MCF 10A (cell line): Measurements from ENCODE around the gene CDH1. TPM values are rescaled to one million over a fixed set of nuclear protein-coding genes. Genes with fewer than 3 reads are reported as not detected.

ENCODE experiments used
- BruUV-seq: library from RNA; stranded (reverse); fragments of 400-500 nt; replicated peaks from 2 replicates; lab custom pipeline; 2021; lab: Mats Ljungman, UMichigan
- CTCF ChIA-PET: fragments of 300-600 bp; sonication (Branson Sonifier 250); formaldehyde crosslinking; extraction: SDS; loops from one replicate; lab custom pipeline; 2021; ENCODE audit warnings: antibody characterized with exemption, inconsistent platforms; lab: Yijun Ruan, JAX
- POLR2A ChIA-PET: fragments of 300-600, 350-650 bp; sonication (Branson Sonifier 250); formaldehyde crosslinking; extraction: SDS; loops from one replicate; lab custom pipeline; 2020; ENCODE audit warnings: antibody characterized with exemption, inconsistent platforms; lab: Yijun Ruan, JAX
- DNase-seq: peaks from one replicate; pipeline ENCODE4 v3.0.0-alpha.2; 2018; ENCODE audit not compliant: unreplicated experiment
- H3K27ac Mint-ChIP-seq: one replicate; pipeline ENCODE4 v1.8.0; 2022; ENCODE audit warnings: mild to moderate bottlenecking, low read depth, mixed read lengths; ENCODE audit not compliant: unreplicated experiment
- H3K27me3 Mint-ChIP-seq: one replicate; pipeline ENCODE4 v1.8.0; 2022; ENCODE audit warnings: mixed read lengths; ENCODE audit not compliant: insufficient read depth, unreplicated experiment
- H3K36me3 Mint-ChIP-seq: one replicate; pipeline ENCODE4 v1.8.0; 2022; ENCODE audit warnings: mild to moderate bottlenecking, moderate library complexity, mixed read lengths; ENCODE audit not compliant: insufficient read depth, unreplicated experiment
- H3K4me1 Mint-ChIP-seq: one replicate; pipeline ENCODE4 v1.8.0; 2022; ENCODE audit warnings: mixed read lengths; ENCODE audit not compliant: insufficient read depth, unreplicated experiment
- H3K4me3 Mint-ChIP-seq: one replicate; pipeline ENCODE4 v1.8.0; 2022; ENCODE audit warnings: mild to moderate bottlenecking, moderate library complexity, mixed read lengths; ENCODE audit not compliant: unreplicated experiment
- H3K9me3 Mint-ChIP-seq: one replicate; pipeline ENCODE4 v1.8.0; 2022; ENCODE audit warnings: mixed read lengths; ENCODE audit not compliant: unreplicated experiment
- intact Hi-C: fragments of 100-400 bp; cut with micrococcal nuclease; formaldehyde crosslinking; loops from 2 replicates; pipeline ENCODE4 v1.14.1; 2022
- total RNA-seq: library from RNA; stranded (reverse); gene quantifications from 2 replicates; pipeline ENCODE4 v1.2.3, GENCODE V29; 2022
- TF ChIP-seq, protein P1 (sequence below): fragments of 200-600 bp; IDR thresholded peaks from one replicate; pipeline ENCODE4 v1.8.0; 2022; ENCODE audit warnings: antibody characterized with exemption, mild to moderate bottlenecking; ENCODE audit not compliant: unreplicated experiment

Gene CDH1
- total RNA-seq, 1 experiment from 2014 or later: 37.6 TPM

- TF ChIP-seq, protein P1, sequence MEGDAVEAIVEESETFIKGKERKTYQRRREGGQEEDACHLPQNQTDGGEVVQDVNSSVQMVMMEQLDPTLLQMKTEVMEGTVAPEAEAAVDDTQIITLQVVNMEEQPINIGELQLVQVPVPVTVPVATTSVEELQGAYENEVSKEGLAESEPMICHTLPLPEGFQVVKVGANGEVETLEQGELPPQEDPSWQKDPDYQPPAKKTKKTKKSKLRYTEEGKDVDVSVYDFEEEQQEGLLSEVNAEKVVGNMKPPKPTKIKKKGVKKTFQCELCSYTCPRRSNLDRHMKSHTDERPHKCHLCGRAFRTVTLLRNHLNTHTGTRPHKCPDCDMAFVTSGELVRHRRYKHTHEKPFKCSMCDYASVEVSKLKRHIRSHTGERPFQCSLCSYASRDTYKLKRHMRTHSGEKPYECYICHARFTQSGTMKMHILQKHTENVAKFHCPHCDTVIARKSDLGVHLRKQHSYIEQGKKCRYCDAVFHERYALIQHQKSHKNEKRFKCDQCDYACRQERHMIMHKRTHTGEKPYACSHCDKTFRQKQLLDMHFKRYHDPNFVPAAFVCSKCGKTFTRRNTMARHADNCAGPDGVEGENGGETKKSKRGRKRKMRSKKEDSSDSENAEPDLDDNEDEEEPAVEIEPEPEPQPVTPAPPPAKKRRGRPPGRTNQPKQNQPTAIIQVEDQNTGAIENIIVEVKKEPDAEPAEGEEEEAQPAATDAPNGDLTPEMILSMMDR: peak; percentile 39
- Mint-ChIP-seq H3K4me3 (peak overlapping the region; percentile 79), H3K4me1 (peaks cover 21% of the 10 kb centered on the region), H3K9me3 (no peaks in the 10 kb centered on the region), H3K27ac (peak overlapping the region; percentile 69), H3K36me3 (no peaks in the 10 kb centered on the region), H3K27me3 (no peaks in the 10 kb centered on the region)
- DNase-seq: peak; percentile 69
- ChIA-PET POLR2A (interaction anchor here (0.6 to 4.2 kb wide), 22 partner anchors 11 to 970 kb away, joined by 3 to 36 read pairs (median 4); no protein-coding TSS in a partner anchor), CTCF (interaction anchor here (0.7 to 2.9 kb wide), 10 partner anchors 19 to 155 kb away, joined by 3 to 23 read pairs (median 4); no protein-coding TSS in a partner anchor)
- TSS peak; percentile 53 for BruUV-seq
- intact Hi-C loops: loop anchor here (1.0 to 2.0 kb wide), 2 partner anchors 34 to 147 kb away; no protein-coding TSS in a partner anchor
Observed at GRCh38 chr16:68737730-68738629, 888 bp downstream of the CDH1 start.

GRCh38 chr16:68739964-68740627, 3.0 kb downstream of the CDH1 start:
- TSS peak; percentile 6 for BruUV-seq
- H3K36me3 Mint-ChIP-seq: no peaks in the 10 kb centered on the region

GRCh38 chr16:68740628-68741346, 3.7 kb downstream of the CDH1 start:
- no peaks in the 10 kb centered on the region for H3K27me3 Mint-ChIP-seq
- intact Hi-C loops: loop anchor here (5.0 kb wide), 1 partner anchor 62 kb away; no protein-coding TSS in a partner anchor
- H3K4me3 Mint-ChIP-seq: no peak overlapping the region
- peaks cover 31% of the 10 kb centered on the region for H3K4me1 Mint-ChIP-seq
- no peaks in the 10 kb centered on the region for H3K36me3 Mint-ChIP-seq
- ChIA-PET CTCF (interaction anchor here (0.7 to 2.6 kb wide), 6 partner anchors 9 to 212 kb away, joined by 3 to 12 read pairs (median 4); no protein-coding TSS in a partner anchor), POLR2A (interaction anchor here (0.8 to 5.6 kb wide), 8 partner anchors 8 to 150 kb away, joined by 3 to 40 read pairs (median 4); no protein-coding TSS in a partner anchor)
- no TSS peak for BruUV-seq
- TF ChIP-seq, protein P1: no peak
- H3K27ac Mint-ChIP-seq: peak overlapping the region; percentile 50
- no peak for DNase-seq
- H3K9me3 Mint-ChIP-seq: no peaks in the 10 kb centered on the region

More at GRCh38 chr16:68739964-68740627, 3.0 kb downstream of the CDH1 start:
- peak overlapping the region; percentile 50 for H3K27ac Mint-ChIP-seq
- H3K4me3 Mint-ChIP-seq: peak overlapping the region; percentile 7
- intact Hi-C loops: loop anchor here (2.0 to 5.0 kb wide), 2 partner anchors 62 to 149 kb away; no protein-coding TSS in a partner anchor
- TF ChIP-seq, protein P1: no peak
- ChIA-PET CTCF (interaction anchor here (0.5 to 2.6 kb wide), 9 partner anchors 9 to 212 kb away, joined by 3 to 12 read pairs (median 5); no protein-coding TSS in a partner anchor), POLR2A (interaction anchor here (0.8 to 5.6 kb wide), 8 partner anchors 9 to 149 kb away, joined by 3 to 40 read pairs (median 4); no protein-coding TSS in a partner anchor)
- DNase-seq: peak; percentile 30
- H3K4me1 Mint-ChIP-seq: peaks cover 31% of the 10 kb centered on the region
- H3K9me3 Mint-ChIP-seq: no peaks in the 10 kb centered on the region
- H3K27me3 Mint-ChIP-seq: no peaks in the 10 kb centered on the region
